ENCODE results near the gene TNFRSF19.

DNA sequence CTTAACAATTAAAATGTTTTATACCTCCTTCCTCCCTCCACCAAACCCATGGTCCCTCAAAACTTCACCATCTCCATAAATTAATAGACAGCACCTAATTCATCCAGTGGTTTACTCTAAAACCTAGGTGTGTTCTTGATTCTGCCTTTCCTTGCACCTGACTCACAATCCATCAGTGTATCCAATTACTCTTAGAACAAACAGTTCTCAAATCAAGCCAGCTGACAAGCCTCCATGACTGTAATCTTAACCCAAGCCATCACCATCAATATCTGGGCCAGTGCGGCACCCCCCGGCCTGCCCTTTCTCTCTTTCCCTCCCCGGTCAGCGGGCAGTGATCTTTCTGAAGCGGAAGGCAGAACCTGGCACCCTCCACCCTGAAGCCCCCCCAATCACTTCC is 75.6 kb downstream of the TNFRSF19 start:
- no peak for TF ChIP-seq POLR2AphosphoS5 (IDR thresholded peaks at IDR 0.05)
- TF ChIP-seq, protein P1, sequence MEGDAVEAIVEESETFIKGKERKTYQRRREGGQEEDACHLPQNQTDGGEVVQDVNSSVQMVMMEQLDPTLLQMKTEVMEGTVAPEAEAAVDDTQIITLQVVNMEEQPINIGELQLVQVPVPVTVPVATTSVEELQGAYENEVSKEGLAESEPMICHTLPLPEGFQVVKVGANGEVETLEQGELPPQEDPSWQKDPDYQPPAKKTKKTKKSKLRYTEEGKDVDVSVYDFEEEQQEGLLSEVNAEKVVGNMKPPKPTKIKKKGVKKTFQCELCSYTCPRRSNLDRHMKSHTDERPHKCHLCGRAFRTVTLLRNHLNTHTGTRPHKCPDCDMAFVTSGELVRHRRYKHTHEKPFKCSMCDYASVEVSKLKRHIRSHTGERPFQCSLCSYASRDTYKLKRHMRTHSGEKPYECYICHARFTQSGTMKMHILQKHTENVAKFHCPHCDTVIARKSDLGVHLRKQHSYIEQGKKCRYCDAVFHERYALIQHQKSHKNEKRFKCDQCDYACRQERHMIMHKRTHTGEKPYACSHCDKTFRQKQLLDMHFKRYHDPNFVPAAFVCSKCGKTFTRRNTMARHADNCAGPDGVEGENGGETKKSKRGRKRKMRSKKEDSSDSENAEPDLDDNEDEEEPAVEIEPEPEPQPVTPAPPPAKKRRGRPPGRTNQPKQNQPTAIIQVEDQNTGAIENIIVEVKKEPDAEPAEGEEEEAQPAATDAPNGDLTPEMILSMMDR (IDR thresholded peaks at IDR 0.05), result no peak

All from prostate gland (tissue), 2 donors.